ENCODE measurements around the gene RPUSD3.

DNA sequence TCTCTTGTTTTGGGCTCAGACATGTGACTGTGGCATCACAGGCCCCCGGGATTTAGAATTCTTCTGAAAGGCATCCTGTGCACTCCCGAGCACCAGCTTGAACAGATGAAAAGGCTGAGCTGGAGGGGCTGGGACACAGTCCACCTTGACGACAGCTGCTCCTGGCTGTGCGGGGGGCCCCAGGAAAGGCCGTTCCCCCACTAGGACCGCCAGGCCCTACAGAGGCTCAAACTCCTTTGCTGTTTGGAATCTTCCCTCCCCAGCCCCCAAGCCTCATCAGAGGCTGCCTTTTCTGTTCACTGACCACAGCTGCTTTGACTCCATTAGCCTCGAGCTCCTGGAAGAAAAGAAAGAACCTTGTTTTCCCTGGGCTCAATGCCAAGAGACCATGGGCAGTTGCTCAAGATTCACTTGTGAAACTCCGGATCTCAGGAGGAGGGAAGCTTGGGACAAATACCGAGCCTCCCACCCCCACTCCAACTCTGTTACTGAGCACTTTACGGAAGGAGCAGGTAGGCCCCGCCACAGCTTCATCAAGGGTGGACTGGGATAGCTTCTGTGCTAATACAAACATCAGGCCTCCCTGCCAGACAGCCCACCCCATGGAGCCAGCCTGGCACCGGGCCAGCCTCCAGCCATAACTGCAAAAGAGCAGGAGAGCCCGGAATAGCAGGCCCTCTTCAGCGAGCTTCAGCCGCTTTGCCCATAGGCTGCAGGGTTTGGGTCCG is 20.6 kb upstream of the RPUSD3 start:
- TF ChIP-seq, protein P1, sequence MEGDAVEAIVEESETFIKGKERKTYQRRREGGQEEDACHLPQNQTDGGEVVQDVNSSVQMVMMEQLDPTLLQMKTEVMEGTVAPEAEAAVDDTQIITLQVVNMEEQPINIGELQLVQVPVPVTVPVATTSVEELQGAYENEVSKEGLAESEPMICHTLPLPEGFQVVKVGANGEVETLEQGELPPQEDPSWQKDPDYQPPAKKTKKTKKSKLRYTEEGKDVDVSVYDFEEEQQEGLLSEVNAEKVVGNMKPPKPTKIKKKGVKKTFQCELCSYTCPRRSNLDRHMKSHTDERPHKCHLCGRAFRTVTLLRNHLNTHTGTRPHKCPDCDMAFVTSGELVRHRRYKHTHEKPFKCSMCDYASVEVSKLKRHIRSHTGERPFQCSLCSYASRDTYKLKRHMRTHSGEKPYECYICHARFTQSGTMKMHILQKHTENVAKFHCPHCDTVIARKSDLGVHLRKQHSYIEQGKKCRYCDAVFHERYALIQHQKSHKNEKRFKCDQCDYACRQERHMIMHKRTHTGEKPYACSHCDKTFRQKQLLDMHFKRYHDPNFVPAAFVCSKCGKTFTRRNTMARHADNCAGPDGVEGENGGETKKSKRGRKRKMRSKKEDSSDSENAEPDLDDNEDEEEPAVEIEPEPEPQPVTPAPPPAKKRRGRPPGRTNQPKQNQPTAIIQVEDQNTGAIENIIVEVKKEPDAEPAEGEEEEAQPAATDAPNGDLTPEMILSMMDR (conservative IDR thresholded peaks at IDR 0.05; ENCODE audit: low read depth, low read length): no peak
- no peak for TF ChIP-seq EZH2 (IDR thresholded peaks at IDR 0.05; ENCODE audit: low read length, unreplicated experiment)

Data from PC-3 (cell line).